IPS-11a (cell line): ENCODE data around the gene ADCY7.

Experiments used
- H3K4me3 ChIP-seq: one replicate; pipeline ENCODE4 v1.5.1; 2013; ENCODE audit warnings: low read depth, low read length, control low read depth

The ADCY7 gene

DNA sequence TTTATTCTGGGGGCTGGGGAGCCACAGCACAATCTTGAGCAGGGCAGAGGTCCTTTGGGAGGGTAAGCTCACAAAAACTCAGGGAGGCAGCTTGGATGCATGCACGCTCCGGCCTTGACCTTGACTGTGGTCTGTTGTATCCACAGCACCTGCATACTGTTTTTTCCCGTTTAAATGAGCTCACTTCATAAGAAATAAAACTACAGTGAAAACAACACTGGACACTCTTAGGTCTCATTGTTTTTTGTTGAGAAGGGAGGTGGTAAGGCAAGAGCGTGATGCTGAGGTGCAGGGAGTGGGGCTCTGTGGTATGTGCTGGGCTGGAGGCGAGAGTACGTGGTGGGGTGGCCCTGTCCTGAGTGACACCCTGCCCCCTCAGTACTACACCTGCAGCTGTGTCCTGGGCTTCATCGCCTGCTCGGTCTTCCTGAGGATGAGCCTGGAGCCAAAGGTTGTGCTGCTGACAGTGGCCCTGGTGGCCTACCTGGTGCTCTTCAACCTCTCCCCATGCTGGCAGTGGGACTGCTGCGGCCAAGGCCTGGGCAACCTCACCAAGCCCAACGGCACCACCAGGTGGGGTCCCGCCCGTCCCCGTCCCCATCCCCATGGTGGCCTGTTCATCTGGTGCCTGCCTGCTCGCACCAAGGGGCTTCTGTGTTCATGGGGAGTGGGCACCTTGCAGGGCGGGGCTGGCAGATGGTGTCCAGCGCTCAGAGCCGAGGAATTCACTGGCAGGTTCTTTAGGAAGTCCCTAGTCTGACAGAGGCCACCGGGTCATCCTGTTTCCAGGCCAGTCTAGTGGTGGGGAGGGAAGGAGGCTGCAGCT is 44.2 kb downstream of the ADCY7 start:
- H3K4me3 ChIP-seq = no peak overlapping the region

GRCh38 chr16:50311134-50311528 is 44.8 kb downstream of the ADCY7 start:
- no peak overlapping the region for H3K4me3 ChIP-seq

DNA sequence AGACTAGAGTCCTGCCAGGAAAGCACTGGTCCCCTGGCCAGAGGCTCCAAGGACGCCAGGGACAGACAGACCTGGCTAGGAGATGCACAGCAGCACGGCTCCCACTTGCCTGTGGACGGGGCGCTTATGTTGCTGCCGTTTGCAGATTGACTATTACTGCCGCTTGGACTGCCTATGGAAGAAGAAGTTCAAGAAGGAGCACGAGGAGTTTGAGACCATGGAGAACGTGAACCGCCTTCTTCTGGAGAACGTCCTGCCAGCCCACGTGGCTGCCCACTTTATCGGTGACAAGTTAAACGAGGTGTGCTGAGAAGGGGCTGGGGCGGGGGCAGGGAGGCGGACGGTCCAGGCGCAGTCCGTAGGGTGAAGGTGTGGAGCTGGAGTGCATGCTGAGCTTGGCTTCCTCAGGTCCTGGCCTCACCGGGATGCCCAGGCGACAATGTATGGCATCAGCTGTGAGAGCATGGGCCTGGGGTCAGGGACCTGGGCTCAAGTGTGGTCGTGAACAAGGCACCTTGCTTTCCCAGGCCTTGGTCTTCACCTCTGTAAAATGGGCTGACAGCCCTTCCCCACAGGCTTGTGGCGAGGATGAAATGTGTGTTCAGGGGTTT is 45.6 kb downstream of the ADCY7 start:
- no peak overlapping the region for H3K4me3 ChIP-seq

- H3K4me3 ChIP-seq = no peak overlapping the region
Observed at GRCh38 chr16:50313596-50314478, 47.5 kb downstream of the ADCY7 start.

DNA sequence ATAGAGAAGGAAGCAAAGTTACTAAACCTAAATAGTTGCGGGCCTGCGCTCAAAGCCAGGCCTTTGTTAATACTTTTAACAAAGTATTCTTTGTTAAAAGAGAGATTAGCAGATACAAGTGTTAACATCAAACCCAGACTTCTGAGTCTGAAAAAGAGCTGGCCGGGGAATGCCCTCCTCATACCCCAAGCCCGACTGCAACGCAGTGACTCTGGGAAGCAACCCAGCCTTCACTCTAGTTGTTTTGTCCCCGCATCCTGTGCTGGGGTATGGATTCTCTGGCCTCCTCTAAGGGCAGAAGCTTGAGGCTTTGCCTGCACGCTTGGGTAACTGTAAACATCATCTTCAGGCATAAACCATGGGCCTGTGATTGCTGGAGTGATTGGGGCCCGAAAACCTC is 48.3 kb downstream of the ADCY7 start:
- no peak overlapping the region for H3K4me3 ChIP-seq

GRCh38 chr16:50315346-50315997 is 49.1 kb downstream of the ADCY7 start:
- H3K4me3 ChIP-seq = no peak overlapping the region

GRCh38 chr16:50316102-50316847 is 49.9 kb downstream of the ADCY7 start:
- H3K4me3 ChIP-seq = no peak overlapping the region

DNA sequence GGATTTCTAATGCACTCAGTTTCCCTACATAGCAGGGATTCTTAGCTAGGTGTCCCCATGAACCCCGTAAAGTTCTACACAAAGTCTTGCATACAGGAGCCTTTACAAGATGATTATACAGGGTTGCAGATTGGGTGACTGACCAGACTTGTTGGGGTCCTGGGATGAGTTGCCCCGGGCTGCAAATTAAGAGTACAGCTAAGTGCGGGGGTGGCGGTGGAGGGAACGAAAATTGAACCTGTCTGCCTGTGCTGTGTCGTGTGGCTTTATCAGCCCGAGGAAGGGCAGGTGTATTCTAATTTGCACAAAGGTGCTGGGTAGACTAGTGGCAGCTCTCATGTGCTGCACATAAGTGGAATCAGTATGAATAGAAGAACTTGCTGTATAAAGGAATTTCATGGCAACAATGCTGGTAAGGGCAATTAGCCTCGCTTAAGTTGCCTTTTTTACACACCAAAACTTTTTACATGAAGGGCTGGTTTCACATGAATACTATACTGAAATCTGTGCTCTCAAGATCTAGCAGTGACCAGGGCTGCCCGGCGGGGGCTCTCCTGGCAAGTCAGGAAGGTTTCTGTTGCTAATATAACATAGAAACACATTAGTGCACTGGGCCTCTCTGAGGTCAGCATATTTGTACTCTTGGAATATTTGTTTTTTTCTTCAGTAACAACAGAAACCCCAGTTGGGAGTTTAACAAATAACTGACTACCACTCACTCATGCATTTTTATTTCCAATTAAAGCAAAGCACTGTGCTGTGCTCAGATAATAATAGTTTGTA is 50.7 kb downstream of the ADCY7 start:
- no peak overlapping the region for H3K4me3 ChIP-seq

GRCh38 chr16:50318796-50319578 is 52.6 kb downstream of the ADCY7 start:
- no peak overlapping the region for H3K4me3 ChIP-seq

- H3K4me3 ChIP-seq = no peak overlapping the region
Observed at GRCh38 chr16:50320310-50320709, 54.0 kb downstream of the ADCY7 start.

GRCh38 chr16:50322333-50322732 is 56.0 kb downstream of the ADCY7 start:
- H3K4me3 ChIP-seq = no peak overlapping the region

GRCh38 chr16:50323335-50324011 is 57.1 kb downstream of the ADCY7 start:
- H3K4me3 ChIP-seq = no peak overlapping the region

- no peak overlapping the region for H3K4me3 ChIP-seq
Observed at GRCh38 chr16:50324345-50324744, 58.0 kb downstream of the ADCY7 start.

GRCh38 chr16:50326264-50326663 is 59.9 kb downstream of the ADCY7 start:
- H3K4me3 ChIP-seq = no peak overlapping the region

- H3K4me3 ChIP-seq = no peak overlapping the region
Observed at GRCh38 chr16:50326835-50327465, 60.6 kb downstream of the ADCY7 start.

DNA sequence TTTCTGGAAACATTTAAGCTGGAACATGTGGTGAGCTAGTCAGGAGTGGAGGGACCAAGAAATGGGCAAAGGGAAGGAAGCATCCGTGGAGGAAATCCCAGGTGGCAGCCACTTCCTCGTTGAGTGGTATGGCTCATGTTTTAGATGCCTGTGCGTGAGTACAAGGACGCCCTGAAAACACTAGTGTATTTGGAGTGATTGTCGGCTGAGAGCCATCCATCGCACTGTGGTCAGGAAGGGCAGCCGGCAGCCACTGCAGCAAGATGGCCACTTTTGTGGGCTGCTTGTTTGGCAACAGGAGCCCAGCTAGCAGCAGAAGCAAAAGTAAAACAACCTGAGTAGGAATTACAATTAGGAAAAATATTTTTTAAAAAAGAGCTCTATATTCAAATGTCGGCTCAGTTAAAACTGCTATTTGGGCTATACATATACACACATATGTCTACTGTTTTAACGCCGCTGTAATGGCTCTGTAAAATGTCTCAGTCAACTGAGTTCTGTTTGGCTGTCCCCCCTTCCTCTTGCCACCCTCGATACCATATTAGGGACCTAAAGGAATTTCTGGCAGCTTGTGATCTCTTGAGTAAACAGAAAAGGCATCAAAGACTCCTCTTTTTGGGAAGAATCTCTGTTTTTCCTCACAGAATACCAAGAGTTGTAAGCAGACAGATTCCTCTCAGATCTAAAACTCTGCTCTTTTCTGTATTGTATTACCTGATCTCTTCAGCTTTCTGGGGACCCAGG is 63.3 kb downstream of the ADCY7 start:
- no peak overlapping the region for H3K4me3 ChIP-seq

DNA sequence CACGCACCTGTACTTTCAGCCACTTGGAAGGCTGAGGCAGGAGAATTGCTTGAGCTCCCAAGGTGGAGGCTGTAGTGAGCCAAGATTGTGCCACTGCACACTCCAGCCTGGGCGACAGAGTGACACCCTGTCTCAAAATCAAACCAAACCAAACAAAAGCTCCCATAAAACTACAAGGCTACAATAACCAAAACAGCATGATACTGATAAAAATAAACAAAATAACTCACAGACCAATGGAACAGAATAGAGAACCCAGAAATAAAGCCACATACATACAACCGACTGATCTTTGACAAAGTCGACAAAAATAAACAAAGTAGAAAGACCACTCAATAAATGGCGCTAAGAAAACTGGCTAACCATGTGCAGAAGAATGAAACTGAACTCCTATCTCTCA is 65.2 kb downstream of the ADCY7 start:
- H3K4me3 ChIP-seq = no peak overlapping the region
